ENCODE data around the gene ZDHHC24. TPM values are rescaled to one million over a fixed set of nuclear protein-coding genes. Genes with fewer than 3 reads are reported as not detected.

Gene ZDHHC24
- total and polyA plus RNA-seq, 10 of the 15 experiments (the other 5 are each of a cell fraction or from before 2014, with no cell fraction given): 0.86 to 17.5 (median 6.8) TPM

GRCh38 chr11:66580803-66581202, 35.0 kb upstream of the ZDHHC24 start:
- no peaks in the 10 kb centered on the region for H3K27me3 ChIP-seq (replicated peaks in 1 of 2; ENCODE audit: control insufficient read depth in 2 of 2, insufficient read depth in 2 of 2, low read length in 1 of 2)
- no peaks in the 10 kb centered on the region for H3K79me2 ChIP-seq (ENCODE audit: control insufficient read depth, insufficient read depth, low read length)
- RAD21 ChIA-PET (ENCODE audit: unreplicated experiment): interaction anchor here (0.8 to 1.5 kb wide), 4 partner anchors 30 to 97 kb away, joined by 3 to 14 read pairs (median 4); partner anchors contain the start of gene RBM4B
- CTCF ChIA-PET: interaction anchor here (0.8 to 8.3 kb wide), 8 partner anchors 11 to 249 kb away, joined by 3 to 166 read pairs (median 4); partner anchors contain the start of genes CCDC87, CCS, RBM4 and RBM4B
- no peaks in the 10 kb centered on the region for H3K36me3 ChIP-seq (ENCODE audit: control insufficient read depth in 2 of 2, insufficient read depth in 2 of 2, low read length in 1 of 2)
- no peaks in the 10 kb centered on the region; the same call in 1 of the 2 replicates for H3K4me1 ChIP-seq (ENCODE audit: control insufficient read depth, insufficient read depth, low read length)
- BruUV-seq (replicated peaks): no TSS peak
- H3K27ac ChIP-seq (ENCODE audit: control insufficient read depth, insufficient read depth): no peak overlapping the region
- H2AFZ ChIP-seq (ENCODE audit: control insufficient read depth, low read depth, low read length): no peak overlapping the region
- TF ChIP-seq CREM (IDR thresholded peaks at IDR 0.05; ENCODE audit: low read depth) (no peak), TCF3 (IDR thresholded peaks at IDR 0.05; ENCODE audit: borderline replicate concordance, insufficient read depth, low read depth, low read length) (no peak), TARDBP (IDR thresholded peaks at IDR 0.05; ENCODE audit: borderline replicate concordance) (no peak), CEBPZ (IDR thresholded peaks at IDR 0.05; ENCODE audit: low read depth, low read length) (no peak), RELB (IDR thresholded peaks at IDR 0.05; ENCODE audit: low read depth) (no peak), MYB (IDR thresholded peaks at IDR 0.05; ENCODE audit: borderline replicate concordance, low read depth, low read length) (no peak), TCF7 (IDR thresholded peaks at IDR 0.05; ENCODE audit: borderline replicate concordance) (no peak), NFYA (IDR thresholded peaks at IDR 0.05; ENCODE audit: borderline replicate concordance, low read depth, low read length) (no peak), SIX5 (IDR thresholded peaks at IDR 0.05; ENCODE audit: low read depth, low read length, severe bottlenecking) (no peak), LARP7 (IDR thresholded peaks at IDR 0.05) (no peak), HSF1 (IDR thresholded peaks at IDR 0.05; ENCODE audit: low read depth, low read length) (no peak), RUNX3 (IDR thresholded peaks at IDR 0.05; ENCODE audit: low read length) (no peak), POU2F2 (IDR thresholded peaks at IDR 0.05; ENCODE audit: borderline replicate concordance, low read depth, low read length) (no peak)
- WGBS (ENCODE audit: insufficient coverage, insufficient replicate concordance, low lambda C conversion rate, missing lambda C conversion rate): 62% methylated on average over 5 of the region's 5 CpGs
- no peak overlapping the region for H3K4me3 ChIP-seq
- no peak overlapping the region for H3K9ac ChIP-seq (ENCODE audit: control insufficient read depth, insufficient read depth, low read length)
- no peak for ATAC-seq
- SMC1A ChIA-PET (ENCODE audit: uncharacterized antibody, unreplicated experiment): interaction anchor here (1.1 to 5.7 kb wide), 3 partner anchors 12 to 97 kb away, joined by 3 to 74 read pairs (median 6); partner anchors contain the start of genes CCDC87, CCS and RBM4B
- no peaks in the 10 kb centered on the region for H4K20me1 ChIP-seq (ENCODE audit: control insufficient read depth, insufficient read depth)
- in situ Hi-C loops (cut with MboI) (no loop called here), intact Hi-C loops (cut with micrococcal nuclease; ENCODE audit: unreplicated experiment) (no loop called here)
- POLR2A ChIA-PET: interaction anchor here (0.9 to 1.5 kb wide), 2 partner anchors 13 to 97 kb away, joined by 3 to 7 read pairs; partner anchors contain the start of gene RBM4B
- no peak overlapping the region for H3K4me2 ChIP-seq (ENCODE audit: control insufficient read depth, insufficient read depth)
- no peak for FAIRE-seq
- no peak for DNase-seq (ENCODE audit: low read depth, low spot score)
- H3K9me3 ChIP-seq (replicated peaks; ENCODE audit: control insufficient read depth, insufficient read depth, low read length): peaks cover 2% of the 10 kb centered on the region; the same call in 1 of the 3 replicates

Data from GM12878 (cell line).